HEK293T (cell line): ENCODE measurements around the gene FAM124A.
A peak's percentile ranks its signal among the peaks of the same experiment; 100 is the strongest.

Source experiments
- CTCF ChIA-PET: fragments of 350-600 bp; formaldehyde crosslinking; extraction: SDS; loops from one replicate; lab custom pipeline; 2021; ENCODE audit warnings: antibody characterized with exemption, inconsistent platforms; lab: Yijun Ruan, JAX
- POLR2A ChIA-PET: fragments of 350-600 bp; formaldehyde crosslinking; extraction: SDS; loops from one replicate; lab custom pipeline; 2020; ENCODE audit warnings: antibody characterized with exemption, inconsistent platforms; lab: Yijun Ruan, JAX
- DNase-seq: peaks from one replicate; pipeline ENCODE4 v3.0.0; 2012; ENCODE audit warnings: mixed read lengths; ENCODE audit errors: extremely low spot score
- ARNT ChIP-seq: fragments of 450-650 bp; IDR thresholded peaks from 2 replicates; pipeline ENCODE4 v1.6.1; 2017; ENCODE audit warnings: mild to moderate bottlenecking
- BHLHE40 ChIP-seq: fragments of 450-650 bp; IDR thresholded peaks from 2 replicates; pipeline ENCODE4 v1.6.1; 2016; ENCODE audit warnings: mild to moderate bottlenecking, moderate library complexity, borderline replicate concordance
- CTBP1 ChIP-seq: fragments of 450-650 bp; IDR thresholded peaks from 2 replicates; pipeline ENCODE4 v1.6.1; 2016; ENCODE audit warnings: borderline replicate concordance
- ELF4 ChIP-seq: fragments of 450-650 bp; IDR thresholded peaks from 2 replicates; pipeline ENCODE4 v1.6.1; 2017; ENCODE audit warnings: antibody characterized with exemption
- FOXA1 ChIP-seq: fragments of 450-650 bp; IDR thresholded peaks from 2 replicates; pipeline ENCODE4 v1.6.1; 2016; ENCODE audit warnings: mild to moderate bottlenecking
- FOXK2 ChIP-seq: fragments of 450-650 bp; IDR thresholded peaks from 2 replicates; pipeline ENCODE4 v1.6.1; 2016; ENCODE audit warnings: mild to moderate bottlenecking
- FOXM1 ChIP-seq: fragments of 450-650 bp; IDR thresholded peaks from 2 replicates; pipeline ENCODE4 v1.6.1; 2017; ENCODE audit warnings: mild to moderate bottlenecking, borderline replicate concordance
- HDGF ChIP-seq: fragments of 450-650 bp; IDR thresholded peaks from 2 replicates; pipeline ENCODE4 v1.6.1; 2017; ENCODE audit warnings: antibody characterized with exemption, borderline replicate concordance
- L3MBTL2 ChIP-seq: fragments of 450-650 bp; conservative IDR thresholded peaks from 2 replicates; pipeline ENCODE4 v1.6.1; 2016; ENCODE audit warnings: mild to moderate bottlenecking
- LEF1 ChIP-seq: fragments of 450-650 bp; IDR thresholded peaks from 2 replicates; pipeline ENCODE4 v1.6.1; 2017; ENCODE audit warnings: mild to moderate bottlenecking, borderline replicate concordance
- NFRKB ChIP-seq: fragments of 450-650 bp; IDR thresholded peaks from 2 replicates; pipeline ENCODE4 v1.6.1; 2016; ENCODE audit warnings: mild to moderate bottlenecking, moderate library complexity
- PKNOX1 ChIP-seq: fragments of 450-650 bp; IDR thresholded peaks from 2 replicates; pipeline ENCODE4 v1.6.1; 2016
- SP1 ChIP-seq: fragments of 450-650 bp; IDR thresholded peaks from 2 replicates; pipeline ENCODE4 v1.6.1; 2017
- SUZ12 ChIP-seq: fragments of 450-650 bp; IDR thresholded peaks from 2 replicates; pipeline ENCODE4 v1.6.1; 2016; ENCODE audit warnings: mild to moderate bottlenecking
- TARDBP ChIP-seq: fragments of 450-650 bp; IDR thresholded peaks from 2 replicates; pipeline ENCODE4 v1.6.1; 2016
- ZNF384 ChIP-seq: fragments of 450-650 bp; IDR thresholded peaks from 2 replicates; pipeline ENCODE4 v1.6.1; 2016

Gene FAM124A

GRCh38 chr13:51221108-51221507 is 1.1 kb upstream of the FAM124A start:
- ChIA-PET CTCF (no interaction called here), POLR2A (no interaction called here)
- no peak for TF ChIP-seq ARNT
- no peak for DNase-seq

- TF ChIP-seq TARDBP = no peak
- no peak for TF ChIP-seq ELF4
- TF ChIP-seq CTBP1 = no peak
- TF ChIP-seq HDGF = no peak
- TF ChIP-seq FOXK2 = no peak
- TF ChIP-seq PKNOX1 = no peak
- no peak for TF ChIP-seq ARNT
- DNase-seq = no peak
- ChIA-PET CTCF (no interaction called here), POLR2A (no interaction called here)
These were observed 543 bp upstream of the FAM124A start for GRCh38 chr13:51221674-51222036.

- TF ChIP-seq HDGF = no peak
- no peak for TF ChIP-seq NFRKB
- TF ChIP-seq SUZ12 = no peak
- TF ChIP-seq ARNT = no peak
- no peak for TF ChIP-seq FOXA1
- TF ChIP-seq FOXK2 = no peak
- no peak for TF ChIP-seq TARDBP
- TF ChIP-seq ELF4 = no peak
- no peak for TF ChIP-seq FOXM1
- no peak for TF ChIP-seq SP1
- no peak for TF ChIP-seq BHLHE40
- TF ChIP-seq L3MBTL2 = no peak
- TF ChIP-seq ZNF384 = no peak
- TF ChIP-seq CTBP1 = no peak
- TF ChIP-seq LEF1 = no peak
- no peak for TF ChIP-seq PKNOX1
- ChIA-PET POLR2A (no interaction called here), CTCF (interaction anchor here (0.6 to 1.4 kb wide), 5 partner anchors 16 to 112 kb away, joined by 3 to 12 read pairs (median 5); partner anchors contain the start of gene C13orf42)
- DNase-seq = peak; percentile 26
These were observed 725 bp downstream of the FAM124A start for GRCh38 chr13:51222686-51223559.

GRCh38 chr13:51223560-51224270 is 1.5 kb downstream of the FAM124A start:
- ChIA-PET CTCF (interaction anchor here (0.7 to 1.4 kb wide), 4 partner anchors 17 to 113 kb away, joined by 3 to 12 read pairs (median 6); partner anchors contain the start of gene C13orf42), POLR2A (no interaction called here)
- TF ChIP-seq NFRKB (no peak), FOXK2 (no peak), SP1 (no peak), CTBP1 (no peak), FOXM1 (no peak), SUZ12 (no peak), ELF4 (no peak), LEF1 (no peak), HDGF (no peak), FOXA1 (no peak), ARNT (no peak), PKNOX1 (no peak), ZNF384 (no peak), L3MBTL2 (no peak), TARDBP (no peak), BHLHE40 (no peak)
- no peak for DNase-seq

- TF ChIP-seq ELF4 (no peak), L3MBTL2 (no peak), BHLHE40 (no peak), SUZ12 (no peak), FOXM1 (no peak)
- CTCF ChIA-PET = interaction anchor here (0.6 kb wide), 1 partner anchor 377 kb away, joined by 3 read pairs; no protein-coding TSS in a partner anchor
- POLR2A ChIA-PET = no interaction called here
- DNase-seq = no peak
These were observed 2.8 kb downstream of the FAM124A start for GRCh38 chr13:51225029-51225428.

GRCh38 chr13:51227404-51227803 is 5.2 kb downstream of the FAM124A start:
- POLR2A ChIA-PET = no interaction called here
- TF ChIP-seq HDGF = no peak
- TF ChIP-seq PKNOX1 = no peak
- TF ChIP-seq ZNF384 = no peak
- no peak for TF ChIP-seq FOXK2
- no peak for TF ChIP-seq ELF4
- TF ChIP-seq CTBP1 = no peak
- no peak for TF ChIP-seq FOXA1
- no peak for TF ChIP-seq TARDBP
- no peak for TF ChIP-seq FOXM1
- no peak for TF ChIP-seq ARNT
- no peak for TF ChIP-seq SP1
- DNase-seq = no peak
- CTCF ChIA-PET = interaction anchor here (1.1 kb wide), 1 partner anchor 59 kb away, joined by 4 read pairs; no protein-coding TSS in a partner anchor
